MCF 10A (cell line): ENCODE results near the gene FADS3. TPM values are rescaled to one million over a fixed set of nuclear protein-coding genes. Genes with fewer than 3 reads are reported as not detected.
A peak's percentile ranks its signal among the peaks of the same experiment; 100 is the strongest.

Experiments
- BruUV-seq: library from RNA; stranded (reverse); fragments of 400-500 nt; replicated peaks from 2 replicates; lab custom pipeline; 2021; lab: Mats Ljungman, UMichigan
- CTCF ChIA-PET: fragments of 300-600 bp; sonication (Branson Sonifier 250); formaldehyde crosslinking; extraction: SDS; loops from one replicate; lab custom pipeline; 2021; ENCODE audit warnings: antibody characterized with exemption, inconsistent platforms; lab: Yijun Ruan, JAX
- POLR2A ChIA-PET: fragments of 300-600, 350-650 bp; sonication (Branson Sonifier 250); formaldehyde crosslinking; extraction: SDS; loops from one replicate; lab custom pipeline; 2020; ENCODE audit warnings: antibody characterized with exemption, inconsistent platforms; lab: Yijun Ruan, JAX
- DNase-seq: peaks from one replicate; pipeline ENCODE4 v3.0.0-alpha.2; 2018; ENCODE audit not compliant: unreplicated experiment
- H3K27ac Mint-ChIP-seq: one replicate; pipeline ENCODE4 v1.8.0; 2022; ENCODE audit warnings: mild to moderate bottlenecking, low read depth, mixed read lengths; ENCODE audit not compliant: unreplicated experiment
- H3K27me3 Mint-ChIP-seq: one replicate; pipeline ENCODE4 v1.8.0; 2022; ENCODE audit warnings: mixed read lengths; ENCODE audit not compliant: insufficient read depth, unreplicated experiment
- H3K36me3 Mint-ChIP-seq: one replicate; pipeline ENCODE4 v1.8.0; 2022; ENCODE audit warnings: mild to moderate bottlenecking, moderate library complexity, mixed read lengths; ENCODE audit not compliant: insufficient read depth, unreplicated experiment
- H3K4me1 Mint-ChIP-seq: one replicate; pipeline ENCODE4 v1.8.0; 2022; ENCODE audit warnings: mixed read lengths; ENCODE audit not compliant: insufficient read depth, unreplicated experiment
- H3K4me3 Mint-ChIP-seq: one replicate; pipeline ENCODE4 v1.8.0; 2022; ENCODE audit warnings: mild to moderate bottlenecking, moderate library complexity, mixed read lengths; ENCODE audit not compliant: unreplicated experiment
- H3K9me3 Mint-ChIP-seq: one replicate; pipeline ENCODE4 v1.8.0; 2022; ENCODE audit warnings: mixed read lengths; ENCODE audit not compliant: unreplicated experiment
- intact Hi-C: fragments of 100-400 bp; cut with micrococcal nuclease; formaldehyde crosslinking; loops from 2 replicates; pipeline ENCODE4 v1.14.1; 2022
- total RNA-seq: library from RNA; stranded (reverse); gene quantifications from 2 replicates; pipeline ENCODE4 v1.2.3, GENCODE V29; 2022
- TF ChIP-seq, protein P1 (sequence below): fragments of 200-600 bp; IDR thresholded peaks from one replicate; pipeline ENCODE4 v1.8.0; 2022; ENCODE audit warnings: antibody characterized with exemption, mild to moderate bottlenecking; ENCODE audit not compliant: unreplicated experiment

FADS3 gene
- total RNA-seq, 1 experiment from 2014 or later = 145 TPM

DNA sequence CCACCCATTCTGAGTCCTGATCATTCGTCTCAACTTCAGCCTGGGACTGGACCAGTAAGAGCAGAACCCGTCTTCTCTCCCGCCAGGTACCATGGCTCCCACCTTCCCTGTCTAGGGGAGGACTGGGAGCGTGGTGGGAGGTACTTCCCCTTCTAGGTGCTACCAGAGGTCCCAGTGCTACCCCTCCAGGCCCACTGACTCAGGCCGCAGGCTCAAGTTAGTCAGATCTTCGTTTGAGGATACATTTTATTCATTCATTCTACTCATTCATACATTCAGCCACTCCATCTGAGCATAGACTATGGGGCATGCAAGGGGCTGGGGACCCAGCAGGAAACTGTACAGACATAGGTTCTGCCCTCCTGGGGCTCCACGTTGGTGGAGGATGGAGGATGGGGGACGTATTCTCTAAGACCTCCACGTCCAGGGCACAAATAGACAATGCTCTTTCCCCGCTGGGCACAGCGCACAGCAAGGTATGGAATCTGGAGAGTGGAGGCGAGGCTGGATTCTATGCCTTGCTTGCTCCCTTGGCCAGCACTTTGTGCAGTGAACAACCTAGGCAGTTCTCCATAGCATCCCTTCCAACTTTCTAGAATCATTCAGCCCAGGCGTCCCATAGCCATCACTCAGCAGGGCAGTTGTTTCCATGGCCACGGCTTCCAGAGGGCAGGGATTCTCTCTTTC, 27.0 kb upstream of the FADS3 start:
- CTCF ChIA-PET = interaction anchor here (0.8 to 1.7 kb wide), 3 partner anchors 20 to 189 kb away, joined by 3 to 5 read pairs (median 5); no protein-coding TSS in a partner anchor
- no peaks in the 10 kb centered on the region for H3K36me3 Mint-ChIP-seq
- intact Hi-C loops = no loop called here
- H3K9me3 Mint-ChIP-seq = no peaks in the 10 kb centered on the region
- H3K4me1 Mint-ChIP-seq = peaks cover 6% of the 10 kb centered on the region
- DNase-seq = no peak
- H3K27ac Mint-ChIP-seq = no peak overlapping the region
- no TSS peak for BruUV-seq
- peak overlapping the region; percentile 77 for H3K4me3 Mint-ChIP-seq
- POLR2A ChIA-PET = no interaction called here
- TF ChIP-seq, protein P1, sequence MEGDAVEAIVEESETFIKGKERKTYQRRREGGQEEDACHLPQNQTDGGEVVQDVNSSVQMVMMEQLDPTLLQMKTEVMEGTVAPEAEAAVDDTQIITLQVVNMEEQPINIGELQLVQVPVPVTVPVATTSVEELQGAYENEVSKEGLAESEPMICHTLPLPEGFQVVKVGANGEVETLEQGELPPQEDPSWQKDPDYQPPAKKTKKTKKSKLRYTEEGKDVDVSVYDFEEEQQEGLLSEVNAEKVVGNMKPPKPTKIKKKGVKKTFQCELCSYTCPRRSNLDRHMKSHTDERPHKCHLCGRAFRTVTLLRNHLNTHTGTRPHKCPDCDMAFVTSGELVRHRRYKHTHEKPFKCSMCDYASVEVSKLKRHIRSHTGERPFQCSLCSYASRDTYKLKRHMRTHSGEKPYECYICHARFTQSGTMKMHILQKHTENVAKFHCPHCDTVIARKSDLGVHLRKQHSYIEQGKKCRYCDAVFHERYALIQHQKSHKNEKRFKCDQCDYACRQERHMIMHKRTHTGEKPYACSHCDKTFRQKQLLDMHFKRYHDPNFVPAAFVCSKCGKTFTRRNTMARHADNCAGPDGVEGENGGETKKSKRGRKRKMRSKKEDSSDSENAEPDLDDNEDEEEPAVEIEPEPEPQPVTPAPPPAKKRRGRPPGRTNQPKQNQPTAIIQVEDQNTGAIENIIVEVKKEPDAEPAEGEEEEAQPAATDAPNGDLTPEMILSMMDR = no peak
- H3K27me3 Mint-ChIP-seq = peaks cover 39% of the 10 kb centered on the region

DNA sequence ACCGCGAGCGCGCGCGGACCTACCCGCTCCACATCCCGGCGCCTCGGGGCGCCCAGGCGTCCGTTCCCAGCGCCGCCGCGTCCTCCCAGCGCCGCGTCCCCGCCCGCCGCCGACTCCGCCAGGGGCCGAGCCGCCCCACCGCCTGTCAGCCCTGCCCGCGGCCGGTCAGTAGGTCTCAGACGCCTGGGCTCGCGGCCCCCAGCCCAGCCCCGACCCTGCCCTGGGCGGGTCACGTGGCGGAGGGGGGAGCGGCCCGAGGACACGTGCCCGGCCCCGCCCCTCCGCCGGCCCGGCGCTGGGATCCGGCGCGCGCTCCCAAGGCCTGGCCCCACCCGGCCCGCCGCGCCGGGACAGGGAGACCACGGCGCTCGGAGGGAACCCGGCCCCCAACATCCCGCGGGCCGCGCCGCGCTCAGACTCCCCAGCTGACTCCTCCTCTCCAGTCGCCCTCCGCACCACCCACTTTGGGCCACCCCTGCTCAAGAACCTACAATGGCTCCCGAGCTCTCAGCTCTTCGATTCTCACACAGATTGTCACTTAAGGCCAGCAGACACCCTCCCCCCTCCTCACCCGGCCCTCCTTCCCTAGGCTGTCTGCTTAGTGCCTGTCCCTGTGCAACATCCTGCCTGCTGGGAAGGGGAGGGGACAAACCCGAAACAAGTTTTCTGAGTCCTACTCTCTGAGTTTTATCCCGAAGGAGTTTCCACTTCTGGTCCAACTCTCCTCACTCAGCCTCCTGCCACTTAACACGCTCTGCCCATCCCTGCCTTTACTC, 26.2 kb upstream of the FADS3 start, which contains the start of gene RAB3IL1:
TSS of gene RAB3IL1 (minus strand) at position 233 of the 776 bp plus-strand sequence. CDS start at position 34, 199 bp downstream.
- TF ChIP-seq, protein P1 = no peak
- ChIA-PET CTCF (interaction anchor here (1.7 kb wide), 1 partner anchor 19 kb away, joined by 5 read pairs; no protein-coding TSS in a partner anchor), POLR2A (no interaction called here)
- H3K27ac Mint-ChIP-seq = no peak within 1 kb of the TSS
- H3K36me3 Mint-ChIP-seq = no peaks in the 10 kb centered on the region
- no peaks in the 10 kb centered on the region for H3K9me3 Mint-ChIP-seq
- peak within 1 kb of the TSS; percentile 77 for H3K4me3 Mint-ChIP-seq
- peaks cover 39% of the 10 kb centered on the region for H3K27me3 Mint-ChIP-seq
- no TSS peak for BruUV-seq
- no peak for DNase-seq
- intact Hi-C loops = no loop called here
- peaks cover 6% of the 10 kb centered on the region for H3K4me1 Mint-ChIP-seq

DNA sequence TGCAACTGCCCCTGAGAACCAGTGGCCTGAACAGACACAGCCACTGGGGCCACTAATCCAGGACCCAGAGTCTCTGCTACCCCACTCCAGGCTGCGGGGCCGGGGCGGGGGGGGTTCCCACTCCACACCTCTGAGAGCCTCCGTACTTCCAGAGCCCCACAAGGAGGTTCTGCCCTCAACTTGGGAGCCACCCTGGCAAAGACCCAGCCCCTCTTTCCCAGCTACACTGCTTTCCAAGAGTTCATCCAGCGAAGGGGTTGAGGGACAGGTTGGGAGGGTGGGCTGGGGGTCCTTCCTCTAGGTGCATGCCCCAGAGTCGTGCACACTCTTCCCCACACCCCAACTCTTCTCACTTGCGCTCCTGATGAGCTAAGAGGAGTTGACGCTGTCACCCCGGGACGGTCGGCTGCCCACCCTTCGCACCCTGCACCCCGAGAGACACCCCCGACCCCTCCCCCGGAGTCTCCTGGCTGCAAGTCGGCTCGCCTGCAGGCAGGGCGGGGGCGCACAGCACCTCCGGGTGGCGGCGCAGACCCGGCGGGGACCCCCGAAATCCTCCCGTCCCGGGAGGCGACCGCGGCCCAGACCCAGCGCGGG, 25.5 kb upstream of the FADS3 start:
- Mint-ChIP-seq H3K9me3 (no peaks in the 10 kb centered on the region), H3K4me3 (peak overlapping the region; percentile 77), H3K4me1 (peaks cover 6% of the 10 kb centered on the region), H3K27ac (no peak overlapping the region), H3K27me3 (peaks cover 39% of the 10 kb centered on the region), H3K36me3 (no peaks in the 10 kb centered on the region)
- intact Hi-C loops = no loop called here
- TF ChIP-seq, protein P1 = no peak
- BruUV-seq = no TSS peak
- POLR2A ChIA-PET = no interaction called here
- CTCF ChIA-PET = interaction anchor here (0.6 to 1.7 kb wide), 2 partner anchors 19 to 1747 kb away, joined by 3 to 5 read pairs; no protein-coding TSS in a partner anchor
- DNase-seq = no peak
